ENCODE results near the gene SEMG2.

DNA sequence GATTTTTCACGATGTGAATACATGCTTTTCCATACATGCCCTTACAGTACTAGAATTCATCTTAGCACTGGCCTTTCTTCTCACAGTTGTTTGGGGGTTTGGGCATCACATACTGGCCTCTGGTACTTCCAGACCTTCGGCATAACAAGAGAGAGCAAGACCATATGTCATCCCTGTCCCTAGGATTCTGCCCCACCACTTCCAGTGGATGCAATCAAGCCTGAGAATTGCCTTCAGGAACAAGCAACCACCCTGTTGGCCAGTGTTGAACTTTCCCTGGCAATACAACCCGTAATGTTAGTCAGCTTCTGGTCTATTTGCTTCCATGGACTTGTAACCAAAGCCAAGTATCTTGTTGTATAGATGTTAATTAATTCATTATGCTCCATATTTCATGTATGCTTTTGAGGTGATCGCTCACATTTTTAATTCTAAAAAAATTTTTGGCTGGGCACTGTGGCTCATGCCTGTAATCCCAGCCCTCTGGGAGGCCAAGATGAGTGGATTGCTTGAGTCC, 48.6 kb downstream of the SEMG2 start:
- TF ChIP-seq, protein P1, sequence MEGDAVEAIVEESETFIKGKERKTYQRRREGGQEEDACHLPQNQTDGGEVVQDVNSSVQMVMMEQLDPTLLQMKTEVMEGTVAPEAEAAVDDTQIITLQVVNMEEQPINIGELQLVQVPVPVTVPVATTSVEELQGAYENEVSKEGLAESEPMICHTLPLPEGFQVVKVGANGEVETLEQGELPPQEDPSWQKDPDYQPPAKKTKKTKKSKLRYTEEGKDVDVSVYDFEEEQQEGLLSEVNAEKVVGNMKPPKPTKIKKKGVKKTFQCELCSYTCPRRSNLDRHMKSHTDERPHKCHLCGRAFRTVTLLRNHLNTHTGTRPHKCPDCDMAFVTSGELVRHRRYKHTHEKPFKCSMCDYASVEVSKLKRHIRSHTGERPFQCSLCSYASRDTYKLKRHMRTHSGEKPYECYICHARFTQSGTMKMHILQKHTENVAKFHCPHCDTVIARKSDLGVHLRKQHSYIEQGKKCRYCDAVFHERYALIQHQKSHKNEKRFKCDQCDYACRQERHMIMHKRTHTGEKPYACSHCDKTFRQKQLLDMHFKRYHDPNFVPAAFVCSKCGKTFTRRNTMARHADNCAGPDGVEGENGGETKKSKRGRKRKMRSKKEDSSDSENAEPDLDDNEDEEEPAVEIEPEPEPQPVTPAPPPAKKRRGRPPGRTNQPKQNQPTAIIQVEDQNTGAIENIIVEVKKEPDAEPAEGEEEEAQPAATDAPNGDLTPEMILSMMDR (IDR thresholded peaks at IDR 0.05; ENCODE audit: borderline replicate concordance, extremely low read depth, low read length, poor library complexity, severe bottlenecking), result no peak
- TF ChIP-seq EZH2 (IDR thresholded peaks at IDR 0.05; ENCODE audit: borderline replicate concordance, low read depth, low read length, severe bottlenecking), result no peak

All from DND-41 (cell line).